Osteocyte (in vitro differentiated cells): Measurements from ENCODE around the gene C10orf90. TPM values are rescaled to one million over a fixed set of nuclear protein-coding genes. Genes with fewer than 3 reads are reported as not detected.

ENCODE experiments used
- DNase-seq: peaks from one replicate; pipeline ENCODE4 v3.0.0; 2021; ENCODE audit warnings: mixed read lengths; ENCODE audit not compliant: unreplicated experiment; ENCODE audit errors: extremely low spot score
- H3K27ac Mint-ChIP-seq: one replicate; pipeline ENCODE4 v1.8.0; 2021; ENCODE audit warnings: mild to moderate bottlenecking, mixed read lengths; ENCODE audit not compliant: unreplicated experiment
- H3K27me3 Mint-ChIP-seq: one replicate; pipeline ENCODE4 v1.8.0; 2021; ENCODE audit warnings: mixed read lengths; ENCODE audit not compliant: unreplicated experiment
- H3K36me3 Mint-ChIP-seq: one replicate; pipeline ENCODE4 v1.8.0; 2021; ENCODE audit warnings: mixed read lengths; ENCODE audit not compliant: unreplicated experiment
- H3K4me1 Mint-ChIP-seq: one replicate; pipeline ENCODE4 v1.8.0; 2021; ENCODE audit warnings: mixed read lengths; ENCODE audit not compliant: unreplicated experiment
- H3K4me3 Mint-ChIP-seq: one replicate; pipeline ENCODE4 v1.8.0; 2021; ENCODE audit warnings: mild to moderate bottlenecking, moderate library complexity, mixed read lengths; ENCODE audit not compliant: unreplicated experiment
- H3K9me3 Mint-ChIP-seq: one replicate; pipeline ENCODE4 v1.8.0; 2021; ENCODE audit warnings: mixed read lengths; ENCODE audit not compliant: unreplicated experiment
- CTCF ChIP-seq: fragments of 200-600 bp; sonication (generic); IDR thresholded peaks from 2 replicates; pipeline ENCODE4 v1.5.0; 2021; ENCODE audit warnings: antibody characterized with exemption, mild to moderate bottlenecking, moderate library complexity
- total RNA-seq: library from RNA; stranded (reverse); gene quantifications from 2 replicates; pipeline ENCODE4 v1.2.1, GENCODE V29; 2021

Gene C10orf90
- total RNA-seq, 1 donor from 2014 or later: not detected

GRCh38 chr10:126549344-126549743, 121.1 kb downstream of the C10orf90 start:
- Mint-ChIP-seq H3K9me3 (no peaks in the 10 kb centered on the region), H3K4me3 (no peak overlapping the region), H3K27me3 (peaks cover 33% of the 10 kb centered on the region), H3K4me1 (no peaks in the 10 kb centered on the region), H3K36me3 (no peaks in the 10 kb centered on the region), H3K27ac (no peak overlapping the region)
- DNase-seq: no peak
- TF ChIP-seq CTCF: no peak

DNA sequence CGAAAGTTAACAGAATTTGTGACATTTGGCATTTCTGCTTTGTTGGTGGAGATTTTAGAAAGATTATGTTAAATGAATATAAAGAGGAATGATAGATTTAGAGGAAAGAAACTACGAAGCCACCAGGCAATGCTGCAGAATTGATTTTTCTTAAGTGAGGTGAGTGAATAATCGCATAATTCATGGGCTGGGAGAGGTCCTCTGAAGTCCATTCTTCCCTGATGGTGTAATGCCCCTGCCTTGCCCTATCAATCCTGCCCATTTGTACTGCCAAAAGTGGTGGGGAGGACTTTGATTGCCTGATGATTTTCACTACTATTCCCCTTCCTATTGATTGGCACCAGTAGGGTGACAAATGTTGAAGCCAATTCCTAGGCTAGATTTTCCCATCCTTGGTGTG, 125.9 kb downstream of the C10orf90 start:
- no peaks in the 10 kb centered on the region for H3K4me1 Mint-ChIP-seq
- peak; percentile 5 for DNase-seq
- H3K27ac Mint-ChIP-seq: no peak overlapping the region
- H3K36me3 Mint-ChIP-seq: no peaks in the 10 kb centered on the region
- peaks cover 56% of the 10 kb centered on the region for H3K27me3 Mint-ChIP-seq
- TF ChIP-seq CTCF: no peak
- H3K4me3 Mint-ChIP-seq: no peak overlapping the region
- no peaks in the 10 kb centered on the region for H3K9me3 Mint-ChIP-seq

DNA sequence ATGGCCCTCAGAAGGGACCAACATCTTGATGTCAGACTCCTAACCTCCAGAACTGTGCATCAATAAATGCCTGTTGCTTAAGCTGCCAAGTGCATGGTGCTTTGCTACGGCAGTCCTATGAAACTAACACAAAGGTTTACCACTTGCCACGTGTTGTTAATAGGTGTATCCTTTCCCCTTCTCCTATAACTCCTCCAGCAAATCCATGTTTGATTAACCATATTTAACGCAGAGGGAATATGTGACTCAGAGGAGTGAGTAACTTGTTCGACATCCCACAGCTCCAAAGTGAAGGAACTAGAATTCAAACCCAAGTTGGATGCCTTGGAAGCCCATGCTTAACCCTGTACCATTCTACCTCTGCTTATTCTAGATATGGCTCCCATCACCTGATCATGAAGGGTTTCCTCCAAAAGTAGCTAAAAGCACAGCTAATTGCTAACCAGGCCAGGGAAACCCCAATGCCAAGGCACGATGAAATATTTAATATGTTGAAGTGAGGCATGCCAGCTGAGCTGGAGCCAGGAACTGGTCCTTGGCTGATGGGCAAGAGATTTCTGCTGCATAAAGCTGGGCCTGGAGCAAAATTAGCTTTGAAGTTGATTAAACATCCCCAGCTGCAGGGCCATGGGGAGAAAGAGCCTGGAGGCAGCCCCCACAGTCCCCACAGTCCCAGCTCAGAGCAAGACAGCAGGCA, 131.9 kb downstream of the C10orf90 start:
- peak; percentile 27 for DNase-seq
- Mint-ChIP-seq H3K9me3 (no peaks in the 10 kb centered on the region), H3K4me1 (no peaks in the 10 kb centered on the region), H3K27me3 (peaks cover 45% of the 10 kb centered on the region), H3K4me3 (no peak overlapping the region), H3K36me3 (no peaks in the 10 kb centered on the region), H3K27ac (no peak overlapping the region)
- no peak for TF ChIP-seq CTCF

GRCh38 chr10:126536656-126537055, 133.8 kb downstream of the C10orf90 start:
- DNase-seq: no peak
- Mint-ChIP-seq H3K36me3 (no peaks in the 10 kb centered on the region), H3K9me3 (no peaks in the 10 kb centered on the region), H3K4me1 (no peaks in the 10 kb centered on the region), H3K27ac (no peak overlapping the region), H3K27me3 (peaks cover 39% of the 10 kb centered on the region), H3K4me3 (no peak overlapping the region)
- TF ChIP-seq CTCF: no peak

DNA sequence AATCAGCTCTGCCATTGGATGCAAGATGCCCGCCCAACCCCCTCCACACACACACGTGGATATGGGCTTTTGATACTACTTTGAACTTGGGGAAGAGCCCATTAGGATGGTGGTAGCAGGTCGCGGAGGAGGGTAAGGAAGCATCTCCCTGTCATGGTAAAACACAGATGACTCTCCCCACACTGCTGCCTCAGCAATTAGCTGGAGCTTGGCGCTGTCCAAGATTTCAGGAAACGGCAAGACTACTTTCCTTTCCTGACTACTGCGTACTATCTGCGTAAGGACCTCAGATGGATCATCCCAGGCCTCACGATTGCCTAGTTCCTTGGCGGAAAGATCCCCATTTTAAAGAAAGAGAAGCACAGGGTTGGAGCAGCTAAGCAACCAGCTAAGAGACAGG, 134.3 kb downstream of the C10orf90 start:
- no peaks in the 10 kb centered on the region for H3K9me3 Mint-ChIP-seq
- no peaks in the 10 kb centered on the region for H3K4me1 Mint-ChIP-seq
- peaks cover 39% of the 10 kb centered on the region for H3K27me3 Mint-ChIP-seq
- no peaks in the 10 kb centered on the region for H3K36me3 Mint-ChIP-seq
- no peak overlapping the region for H3K27ac Mint-ChIP-seq
- no peak for TF ChIP-seq CTCF
- no peak for DNase-seq
- no peak overlapping the region for H3K4me3 Mint-ChIP-seq
